GM12874 (cell line): ENCODE data around the gene TANGO6.

Source experiments
- TF ChIP-seq, protein P1 (sequence below): IDR thresholded peaks from 2 replicates; pipeline ENCODE4 v1.5.1; 2011; ENCODE audit warnings: low read depth, mild to moderate bottlenecking, control low read depth, low read length, moderate library complexity; ENCODE audit not compliant: insufficient read depth

TANGO6 gene

GRCh38 chr16:69108905-69109252 is 265.5 kb downstream of the TANGO6 start:
- TF ChIP-seq, protein P1, sequence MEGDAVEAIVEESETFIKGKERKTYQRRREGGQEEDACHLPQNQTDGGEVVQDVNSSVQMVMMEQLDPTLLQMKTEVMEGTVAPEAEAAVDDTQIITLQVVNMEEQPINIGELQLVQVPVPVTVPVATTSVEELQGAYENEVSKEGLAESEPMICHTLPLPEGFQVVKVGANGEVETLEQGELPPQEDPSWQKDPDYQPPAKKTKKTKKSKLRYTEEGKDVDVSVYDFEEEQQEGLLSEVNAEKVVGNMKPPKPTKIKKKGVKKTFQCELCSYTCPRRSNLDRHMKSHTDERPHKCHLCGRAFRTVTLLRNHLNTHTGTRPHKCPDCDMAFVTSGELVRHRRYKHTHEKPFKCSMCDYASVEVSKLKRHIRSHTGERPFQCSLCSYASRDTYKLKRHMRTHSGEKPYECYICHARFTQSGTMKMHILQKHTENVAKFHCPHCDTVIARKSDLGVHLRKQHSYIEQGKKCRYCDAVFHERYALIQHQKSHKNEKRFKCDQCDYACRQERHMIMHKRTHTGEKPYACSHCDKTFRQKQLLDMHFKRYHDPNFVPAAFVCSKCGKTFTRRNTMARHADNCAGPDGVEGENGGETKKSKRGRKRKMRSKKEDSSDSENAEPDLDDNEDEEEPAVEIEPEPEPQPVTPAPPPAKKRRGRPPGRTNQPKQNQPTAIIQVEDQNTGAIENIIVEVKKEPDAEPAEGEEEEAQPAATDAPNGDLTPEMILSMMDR: no peak

GRCh38 chr16:69109486-69110270 is 266.3 kb downstream of the TANGO6 start:
- TF ChIP-seq, protein P1: no peak

DNA sequence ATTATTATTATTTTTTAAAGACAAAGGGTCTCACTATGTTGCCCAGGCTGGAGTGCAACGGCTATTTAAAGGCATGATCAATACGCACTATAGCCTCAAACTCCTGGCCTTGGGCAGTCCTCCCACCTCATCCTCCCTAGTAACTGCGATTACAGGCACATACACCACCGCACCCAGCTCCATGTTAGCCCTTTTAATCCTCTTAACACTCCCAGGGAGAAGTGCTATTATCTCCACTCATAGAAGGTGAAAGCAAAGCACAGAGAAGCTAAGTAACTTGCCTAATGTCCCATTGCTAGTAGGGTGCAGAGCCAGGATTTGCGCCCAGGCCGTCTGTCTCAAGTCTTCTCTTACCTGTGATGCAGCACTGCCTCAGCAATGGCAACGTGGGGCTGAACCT is 267.1 kb downstream of the TANGO6 start:
- TF ChIP-seq, protein P1: no peak

DNA sequence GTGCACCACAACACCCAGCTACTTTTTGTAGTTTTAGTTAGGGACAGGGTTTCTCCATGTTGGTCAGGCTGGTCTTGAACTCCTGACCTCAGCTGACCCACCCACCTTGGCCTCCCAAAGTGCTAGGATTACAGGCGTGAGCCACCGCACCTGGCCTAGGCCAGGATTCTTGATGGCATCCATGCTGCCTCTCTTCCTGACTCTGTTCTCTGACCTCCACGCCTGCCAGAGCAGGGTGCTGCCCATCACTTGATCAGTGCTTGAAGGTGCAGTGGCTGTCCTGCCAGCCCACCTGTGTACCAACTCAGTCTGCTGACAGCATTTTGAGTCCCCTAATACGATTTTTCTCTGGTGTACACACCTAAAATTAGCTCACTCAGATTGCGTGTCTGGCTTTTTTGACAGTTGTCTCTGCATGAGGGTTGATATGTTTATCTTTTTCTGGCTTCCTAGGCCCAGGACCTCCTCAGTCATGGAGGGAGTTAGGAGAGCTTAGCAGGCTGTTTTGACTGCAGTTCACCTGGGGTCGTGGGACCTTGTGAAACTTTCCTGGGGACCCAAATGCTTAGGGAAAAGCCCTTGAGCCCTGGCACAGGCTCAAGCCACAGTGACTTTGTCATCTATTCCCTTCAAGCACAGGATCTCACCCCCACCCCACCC is 268.0 kb downstream of the TANGO6 start:
- TF ChIP-seq, protein P1: no peak

DNA sequence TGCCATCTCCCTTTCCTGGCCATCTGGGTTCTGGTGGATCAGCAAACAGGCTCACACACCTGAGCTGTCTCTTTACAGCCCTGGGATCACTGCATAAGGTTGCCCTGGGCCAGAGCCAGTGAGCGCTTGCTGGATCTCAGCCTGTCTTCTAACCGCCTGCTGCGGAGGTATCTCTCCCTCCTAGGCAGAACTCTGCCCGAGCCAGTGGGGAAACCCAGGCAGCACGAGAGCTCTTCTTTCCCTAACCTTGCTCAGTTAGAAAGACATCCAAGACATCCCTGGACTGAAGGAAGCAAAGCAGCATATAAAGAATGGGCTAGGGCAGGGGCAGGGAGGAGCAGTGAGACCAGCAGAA is 268.5 kb downstream of the TANGO6 start:
- TF ChIP-seq, protein P1: no peak

DNA sequence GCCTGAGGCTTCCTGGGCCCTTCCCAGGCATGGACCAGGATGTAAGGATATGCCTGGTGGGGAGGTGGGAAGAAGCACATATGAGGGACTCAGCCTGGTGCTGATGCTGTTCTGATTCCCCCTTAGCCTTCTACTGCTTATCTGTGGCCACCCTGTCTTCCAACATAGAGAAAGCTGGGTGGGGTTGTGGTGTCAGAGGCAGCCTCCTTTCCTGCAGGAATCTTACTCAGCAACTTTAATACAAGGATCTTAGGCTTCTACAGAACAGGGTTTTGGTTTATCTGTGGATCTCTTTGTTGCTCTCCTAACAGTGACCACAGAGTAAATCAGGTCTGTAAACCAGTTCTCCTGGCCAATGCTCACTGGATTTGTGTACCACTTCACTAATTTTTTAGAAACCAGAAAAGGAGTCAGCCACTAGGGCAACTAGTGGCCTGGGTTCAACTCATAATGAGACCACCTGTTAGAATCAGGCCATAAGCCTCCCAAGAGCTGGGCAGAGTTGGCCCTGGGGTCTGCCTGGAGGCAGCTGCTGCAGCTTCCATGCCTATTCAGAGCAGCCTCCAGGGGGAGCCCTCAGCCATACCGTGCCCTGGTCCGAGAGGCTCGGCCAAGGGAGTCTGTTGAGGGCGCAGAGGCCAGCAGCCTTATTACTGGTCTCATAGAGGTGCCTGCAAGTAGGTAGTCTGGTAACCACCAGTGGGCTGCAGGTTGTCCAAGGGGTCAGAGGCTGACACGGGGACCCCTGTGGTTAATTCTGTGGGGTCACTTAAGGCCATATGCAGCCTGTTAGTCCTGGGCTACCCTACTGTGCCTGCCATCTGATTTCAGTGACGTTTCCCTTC is 269.2 kb downstream of the TANGO6 start:
- TF ChIP-seq, protein P1: peak; percentile 90

- TF ChIP-seq, protein P1: no peak
These were observed 269.9 kb downstream of the TANGO6 start for GRCh38 chr16:69113216-69113615.
